Natural killer cell (primary cell): Measurements from ENCODE around the gene CYP4X1. TPM values are rescaled to one million over a fixed set of nuclear protein-coding genes. Genes with fewer than 3 reads are reported as not detected.

ENCODE experiments used
- ATAC-seq, 3 donors: fragments of 150-1000 bp in 2 of 3; fragments of 200-7000 bp in 1 of 3; cut with Tn5 transposase; 1 replicate in 1 of 3; 2 replicates in 2 of 3; pipeline ENCODE4 v1.10.0; 2021; ENCODE audit warnings: mild to moderate bottlenecking in 2 of 3, moderate library complexity in 2 of 3
- DNase-seq, 2 donors: peaks; one replicate each; pipeline versions ENCODE4 v3.0.0 to v3.0.0-alpha.2; 2013 to 2021; ENCODE audit warnings: mixed read lengths in 1 of 2
- H3K27ac ChIP-seq: one replicate; pipeline ENCODE4 v1.5.1; 2013; ENCODE audit warnings: mild to moderate bottlenecking, low read length
- H3K27me3 ChIP-seq: one replicate; pipeline ENCODE4 v1.6.1; 2013; ENCODE audit warnings: low read length; ENCODE audit not compliant: control insufficient read depth, insufficient read depth
- H3K36me3 ChIP-seq: one replicate; pipeline ENCODE4 v1.6.1; 2013; ENCODE audit warnings: low read length; ENCODE audit not compliant: control insufficient read depth, insufficient read depth
- H3K4me1 ChIP-seq: one replicate; pipeline ENCODE4 v1.6.1; 2013; ENCODE audit warnings: low read length; ENCODE audit not compliant: control insufficient read depth, insufficient read depth
- H3K4me3 ChIP-seq: one replicate; pipeline ENCODE4 v1.5.1; 2013; ENCODE audit warnings: low read length
- H3K9me3 ChIP-seq: one replicate; pipeline ENCODE4 v1.6.1; 2013; ENCODE audit warnings: low read length; ENCODE audit not compliant: control insufficient read depth, insufficient read depth
- H3K27ac Mint-ChIP-seq, 2 donors: one replicate each; pipeline ENCODE4 v1.8.0; 2022; ENCODE audit warnings: mild to moderate bottlenecking in 2 of 2, mixed read lengths in 2 of 2, moderate library complexity in 1 of 2
- H3K27me3 Mint-ChIP-seq, 2 donors: one replicate each; pipeline ENCODE4 v1.8.0; 2022; ENCODE audit warnings: low read depth in 2 of 2, mixed read lengths in 2 of 2
- H3K36me3 Mint-ChIP-seq: one replicate; pipeline ENCODE4 v1.8.0; 2022; ENCODE audit warnings: mixed read lengths
- H3K4me1 Mint-ChIP-seq, 2 donors: one replicate each; pipeline ENCODE4 v1.8.0; 2022; ENCODE audit warnings: mixed read lengths in 2 of 2
- H3K4me3 Mint-ChIP-seq: one replicate; pipeline ENCODE4 v1.8.0; 2022; ENCODE audit warnings: mild to moderate bottlenecking, moderate library complexity, mixed read lengths
- H3K9me3 Mint-ChIP-seq, 2 donors: one replicate each; pipeline ENCODE4 v1.8.0; 2022; ENCODE audit warnings: mixed read lengths in 2 of 2
- WGBS: methylation state at CpG from one replicate; pipeline ENCODE4 v1.1.7; 2013; ENCODE audit warnings: missing lambda C conversion rate; ENCODE audit not compliant: insufficient coverage; 5-methylcytosine and 5-hydroxymethylcytosine counted together
- intact Hi-C: fragments of 100-400 bp; cut with micrococcal nuclease; formaldehyde crosslinking; loops from one replicate; pipeline ENCODE4 v1.14.2; 2022
- total RNA-seq, 4 donors: library from RNA; stranded (reverse); fragments of 120-200 nt in 1 of 4; gene quantifications; one replicate each; pipeline versions ENCODE4 v1.2.3 to v1.2.4, GENCODE V29; 2013 to 2022
- TF ChIP-seq, protein P1 (sequence below): fragments of 200-600 bp; IDR thresholded peaks from one replicate; pipeline ENCODE4 v1.8.0; 2022; ENCODE audit warnings: antibody characterized with exemption

The CYP4X1 gene
- total RNA-seq, 3 donors from 2014 or later (not counting 1 experiment from before 2014, with no cell fraction given): not detected

DNA sequence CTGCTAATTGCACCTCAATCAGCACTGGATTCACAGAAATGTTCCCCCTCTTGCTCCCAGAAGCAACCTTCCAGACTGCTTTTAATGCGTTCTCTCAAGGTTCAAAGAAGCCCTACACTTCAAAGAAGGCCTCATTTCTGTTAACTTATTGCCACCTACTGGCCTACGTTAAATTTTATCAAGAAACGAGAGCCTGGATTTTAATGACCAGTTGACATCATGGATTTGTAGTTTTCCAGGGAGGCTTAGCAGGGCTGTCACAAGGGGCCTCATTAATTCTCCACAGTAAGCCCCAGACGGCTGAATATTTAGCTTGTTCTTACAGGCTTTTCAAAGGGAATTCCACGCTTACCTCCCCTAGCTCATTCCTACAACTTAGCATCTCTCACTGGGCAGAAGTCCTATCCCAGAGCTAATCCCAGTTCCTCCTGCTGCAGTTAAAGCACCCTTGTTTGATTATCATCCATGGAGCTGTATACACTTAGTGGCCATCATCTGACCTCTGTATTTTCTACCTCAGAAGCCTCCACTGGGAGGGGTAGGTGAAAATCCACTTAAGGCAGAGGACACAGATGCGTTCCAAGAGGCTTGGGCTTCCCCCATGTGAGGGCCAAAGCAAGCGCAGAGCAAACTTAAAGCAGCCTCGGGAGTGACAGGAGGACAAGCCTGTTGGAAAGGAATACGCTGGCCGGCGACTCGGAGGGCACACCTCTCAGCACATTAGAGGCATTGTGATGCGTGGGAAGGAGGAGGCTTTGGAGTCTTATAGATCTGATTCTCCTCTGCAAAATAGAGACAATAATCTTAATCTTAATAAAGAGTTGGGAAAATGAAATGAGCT is 32.2 kb upstream of the CYP4X1 start:
- Mint-ChIP-seq H3K27me3 (peaks cover 9 to 11% of the 10 kb centered on the region in 2 donors), H3K27ac (no peak overlapping the region), H3K9me3 (peaks cover 0 to 2% of the 10 kb centered on the region in 2 donors), H3K4me1 (no peaks in the 10 kb centered on the region), H3K36me3 (no peaks in the 10 kb centered on the region), H3K4me3 (no peak overlapping the region)
- Histone ChIP-seq H3K4me1 (no peaks in the 10 kb centered on the region), H3K27me3 (no peaks in the 10 kb centered on the region), H3K9me3 (no peaks in the 10 kb centered on the region), H3K27ac (no peak overlapping the region), H3K4me3 (no peak overlapping the region), H3K36me3 (no peaks in the 10 kb centered on the region)
- TF ChIP-seq, protein P1, sequence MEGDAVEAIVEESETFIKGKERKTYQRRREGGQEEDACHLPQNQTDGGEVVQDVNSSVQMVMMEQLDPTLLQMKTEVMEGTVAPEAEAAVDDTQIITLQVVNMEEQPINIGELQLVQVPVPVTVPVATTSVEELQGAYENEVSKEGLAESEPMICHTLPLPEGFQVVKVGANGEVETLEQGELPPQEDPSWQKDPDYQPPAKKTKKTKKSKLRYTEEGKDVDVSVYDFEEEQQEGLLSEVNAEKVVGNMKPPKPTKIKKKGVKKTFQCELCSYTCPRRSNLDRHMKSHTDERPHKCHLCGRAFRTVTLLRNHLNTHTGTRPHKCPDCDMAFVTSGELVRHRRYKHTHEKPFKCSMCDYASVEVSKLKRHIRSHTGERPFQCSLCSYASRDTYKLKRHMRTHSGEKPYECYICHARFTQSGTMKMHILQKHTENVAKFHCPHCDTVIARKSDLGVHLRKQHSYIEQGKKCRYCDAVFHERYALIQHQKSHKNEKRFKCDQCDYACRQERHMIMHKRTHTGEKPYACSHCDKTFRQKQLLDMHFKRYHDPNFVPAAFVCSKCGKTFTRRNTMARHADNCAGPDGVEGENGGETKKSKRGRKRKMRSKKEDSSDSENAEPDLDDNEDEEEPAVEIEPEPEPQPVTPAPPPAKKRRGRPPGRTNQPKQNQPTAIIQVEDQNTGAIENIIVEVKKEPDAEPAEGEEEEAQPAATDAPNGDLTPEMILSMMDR: no peak
- DNase-seq (no peak), ATAC-seq (no peak)
- intact Hi-C loops: no loop called here
- 66% methylated on average over 12 of the region's 13 CpGs for WGBS

DNA sequence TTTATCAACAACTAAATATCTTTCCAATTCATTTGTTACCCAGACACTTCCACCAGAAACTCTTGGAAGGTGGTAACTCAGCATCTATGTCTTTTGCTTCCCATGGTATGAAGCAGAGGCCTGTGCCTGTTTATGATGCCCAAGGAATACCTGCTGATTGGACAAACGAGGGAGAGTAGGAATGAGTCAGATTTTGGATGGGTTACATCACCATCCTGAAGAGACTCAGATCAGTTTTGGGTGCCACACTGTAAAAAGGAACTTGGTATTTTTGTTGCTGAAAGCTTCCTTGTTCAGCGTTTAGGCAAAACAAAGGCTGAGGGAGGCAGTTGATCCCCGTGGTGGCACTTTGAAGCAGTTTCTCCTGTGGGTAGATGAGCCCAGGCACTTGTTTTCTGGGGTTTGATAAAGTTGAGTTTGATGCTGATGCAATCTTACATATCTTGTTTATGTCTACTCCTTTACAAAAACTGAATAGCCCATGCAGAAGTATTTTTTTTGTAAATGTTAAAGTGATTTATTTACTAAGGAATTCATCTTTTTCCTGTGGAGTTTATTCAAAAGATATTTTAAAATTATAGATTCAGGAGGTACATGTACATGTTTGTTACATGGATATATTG is 26.7 kb upstream of the CYP4X1 start:
- no peaks in the 10 kb centered on the region for H3K36me3 ChIP-seq
- no peaks in the 10 kb centered on the region for H3K9me3 Mint-ChIP-seq
- peaks cover 21 to 27% of the 10 kb centered on the region in 2 donors for H3K27me3 Mint-ChIP-seq
- H3K9me3 ChIP-seq: no peaks in the 10 kb centered on the region
- no peaks in the 10 kb centered on the region for H3K36me3 Mint-ChIP-seq
- 10% methylated on average over 3 of the region's 3 CpGs for WGBS
- TF ChIP-seq, protein P1: no peak
- H3K4me3 ChIP-seq: no peak overlapping the region
- H3K27me3 ChIP-seq: peaks cover 2% of the 10 kb centered on the region
- H3K4me3 Mint-ChIP-seq: no peak overlapping the region
- H3K27ac ChIP-seq: no peak overlapping the region
- H3K27ac Mint-ChIP-seq: no peak overlapping the region
- no peaks in the 10 kb centered on the region for H3K4me1 Mint-ChIP-seq
- intact Hi-C loops: no loop called here
- DNase-seq (no peak), ATAC-seq (no peak)
- no peaks in the 10 kb centered on the region for H3K4me1 ChIP-seq

DNA sequence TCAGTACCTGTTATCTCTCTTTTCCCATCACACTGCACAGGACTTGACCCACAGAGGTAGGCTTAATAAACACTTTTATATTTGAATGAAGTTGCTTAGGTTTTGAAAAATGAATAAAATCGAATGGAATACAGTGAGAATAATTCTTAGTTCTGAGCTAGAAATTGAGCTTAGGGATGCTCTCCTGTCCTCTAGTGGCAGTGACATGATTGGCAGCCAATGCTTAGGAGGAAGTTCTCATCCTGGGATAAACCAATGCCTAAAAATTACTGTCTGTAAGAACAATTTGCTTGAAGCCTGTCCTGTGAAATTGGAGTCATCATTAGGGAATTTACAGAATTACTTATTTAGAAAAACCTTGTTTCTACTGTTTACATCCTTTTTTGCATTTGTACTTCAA is 21.3 kb upstream of the CYP4X1 start:
- Histone ChIP-seq H3K27me3 (peaks cover 2% of the 10 kb centered on the region), H3K27ac (no peak overlapping the region), H3K4me3 (no peak overlapping the region), H3K9me3 (no peaks in the 10 kb centered on the region), H3K36me3 (no peaks in the 10 kb centered on the region), H3K4me1 (no peaks in the 10 kb centered on the region)
- TF ChIP-seq, protein P1: no peak
- Mint-ChIP-seq H3K27me3 (peaks cover 8 to 21% of the 10 kb centered on the region in 2 donors), H3K36me3 (no peaks in the 10 kb centered on the region), H3K4me1 (no peaks in the 10 kb centered on the region), H3K27ac (no peak overlapping the region), H3K4me3 (no peak overlapping the region), H3K9me3 (no peaks in the 10 kb centered on the region)
- ATAC-seq: no peak
- intact Hi-C loops: no loop called here
- 58% methylated on average over 1 of the region's 1 CpG for WGBS
- no peak for DNase-seq
